ENCODE results near the gene FAM50B. TPM values are rescaled to one million over a fixed set of nuclear protein-coding genes. Genes with fewer than 3 reads are reported as not detected.

FAM50B gene
- total RNA-seq, 1 donor from 2014 or later: 10.9 TPM

DNA sequence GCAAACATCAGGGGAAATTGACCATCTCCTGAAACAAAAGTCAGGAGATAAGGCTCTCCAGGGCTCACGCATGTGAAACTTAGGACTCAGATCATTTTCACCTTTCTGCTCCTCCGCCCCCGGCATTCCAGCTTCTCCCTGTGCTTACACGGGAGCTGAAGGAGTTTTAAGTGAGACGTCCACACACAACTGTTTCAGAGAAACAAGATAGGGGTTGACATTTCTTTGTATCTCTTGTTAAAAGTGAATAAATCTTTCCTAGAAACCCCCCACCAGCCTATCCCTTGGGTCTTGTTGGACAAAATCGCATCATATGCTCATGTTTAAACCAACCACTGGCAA is 46.1 kb downstream of the FAM50B start:
- DNase-seq: no peak

DNA sequence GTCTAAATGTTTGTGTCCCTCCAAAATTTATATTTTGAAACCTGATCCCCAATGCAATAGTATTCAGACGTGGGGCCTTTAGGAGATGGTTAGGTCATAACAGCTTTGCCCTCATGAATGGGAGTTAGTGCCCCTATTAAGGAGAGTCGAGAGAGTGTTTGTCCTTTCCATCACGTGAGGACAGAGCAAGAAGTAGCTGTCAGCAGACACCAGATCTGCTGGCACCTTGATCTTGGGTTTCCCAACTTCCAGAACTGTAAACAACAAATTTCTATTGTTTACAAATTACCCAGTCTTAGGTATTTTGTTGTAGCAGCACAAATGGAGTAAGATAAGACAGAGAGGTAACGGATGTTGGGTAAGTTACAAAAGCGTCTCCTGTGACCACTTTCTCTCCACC is 46.6 kb downstream of the FAM50B start:
- no peak for DNase-seq

DNA sequence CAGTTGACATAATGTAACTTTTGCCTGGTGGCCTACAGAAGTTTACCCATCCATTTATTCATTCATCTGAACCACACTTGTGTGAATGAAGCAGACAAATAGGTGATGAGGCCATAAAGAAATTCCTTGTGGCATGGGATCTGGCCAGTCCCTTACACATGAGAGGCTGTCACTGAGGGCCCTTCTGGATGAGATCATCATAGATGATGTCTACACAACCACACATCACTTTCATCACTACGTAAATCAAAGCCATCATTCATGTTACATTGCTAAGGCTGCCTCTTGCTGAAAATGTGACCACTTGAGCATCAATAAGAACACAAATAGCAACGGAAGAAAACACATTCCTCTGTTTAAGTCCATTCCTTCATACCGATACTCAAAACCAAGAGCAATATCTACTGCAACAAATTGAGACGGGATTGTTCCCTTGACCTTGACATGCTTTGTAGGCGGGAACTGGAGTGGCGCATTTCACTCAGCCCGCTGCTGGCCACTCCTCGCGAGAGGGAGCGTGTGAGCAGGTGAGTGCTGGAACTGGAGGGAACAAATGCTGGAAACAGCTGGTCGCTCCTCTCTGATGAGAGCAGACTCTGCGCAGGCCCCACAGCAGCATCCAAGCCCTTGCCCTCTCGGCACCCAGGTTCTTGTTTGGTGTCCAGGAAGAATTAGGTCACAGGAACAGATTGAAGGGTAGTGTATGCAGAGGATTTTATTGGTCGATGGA is 49.3 kb downstream of the FAM50B start:
- no peak for DNase-seq

DNA sequence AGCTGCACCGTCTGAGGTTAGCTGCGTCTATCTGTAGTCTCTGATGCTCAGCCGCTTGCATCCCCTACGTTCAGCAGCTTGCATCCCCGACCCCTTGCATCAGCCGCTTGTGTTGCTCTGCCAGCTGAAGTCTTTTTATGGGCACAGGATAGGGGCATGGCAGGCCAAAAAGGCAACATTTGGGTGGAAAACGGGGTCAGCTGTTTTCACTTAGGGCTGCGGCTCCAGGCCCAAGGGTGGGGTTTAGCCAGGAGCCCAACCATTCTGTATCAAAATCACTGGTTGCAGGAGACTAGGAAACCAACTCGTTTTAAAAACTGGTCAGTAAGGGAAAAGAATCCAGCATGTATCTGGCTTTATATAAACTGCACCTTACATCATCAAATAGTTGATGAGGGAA is 49.9 kb downstream of the FAM50B start:
- DNase-seq: no peak

DNA sequence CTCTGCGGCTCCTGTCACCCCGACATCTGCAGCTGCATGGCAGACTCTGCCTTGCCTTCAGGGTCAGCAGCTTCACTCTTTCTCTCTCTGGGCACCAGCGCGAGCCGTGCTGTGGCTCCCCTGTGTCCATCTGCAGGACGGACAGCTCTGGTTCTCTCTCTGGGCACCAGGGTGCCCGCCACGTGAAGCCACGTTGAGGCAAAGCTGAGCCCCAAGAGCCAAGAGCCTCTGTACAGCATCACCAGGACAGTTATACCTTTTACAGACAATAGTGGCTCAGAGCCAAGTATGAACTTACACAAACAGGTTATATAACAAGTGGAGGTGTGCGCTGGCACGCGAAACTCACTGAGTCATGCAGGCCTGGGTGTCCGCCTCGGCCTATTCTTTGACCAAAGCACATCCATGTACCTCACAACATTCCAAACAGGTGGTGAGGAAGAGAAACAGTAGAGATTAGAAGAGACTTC is 50.8 kb downstream of the FAM50B start:
- DNase-seq: no peak

Other genes with a start within 250 kb of the FAM50B start
- gene PXDC1, start 97.7 kb upstream of the FAM50B start, total RNA-seq: 32.5 TPM
- gene FAM217A, start 229.8 kb downstream of the FAM50B start, total RNA-seq: not detected

Measured in tongue (tissue), 2 donors.